HG02884 (cell line): Measurements from ENCODE around the gene CADM2.
"Not testable (repeated sequence)": the region's sequence is repeated elsewhere in the genome, so short reads cannot be mapped to it uniquely, and the experiment has no call there.

Experiments
- ATAC-seq: cut with Tn5 transposase; IDR thresholded peaks from one replicate; pipeline ENCODE4 v1.9.1; 2021; ENCODE audit warnings: mild to moderate bottlenecking, moderate library complexity; ENCODE audit not compliant: unreplicated experiment

Gene CADM2

DNA sequence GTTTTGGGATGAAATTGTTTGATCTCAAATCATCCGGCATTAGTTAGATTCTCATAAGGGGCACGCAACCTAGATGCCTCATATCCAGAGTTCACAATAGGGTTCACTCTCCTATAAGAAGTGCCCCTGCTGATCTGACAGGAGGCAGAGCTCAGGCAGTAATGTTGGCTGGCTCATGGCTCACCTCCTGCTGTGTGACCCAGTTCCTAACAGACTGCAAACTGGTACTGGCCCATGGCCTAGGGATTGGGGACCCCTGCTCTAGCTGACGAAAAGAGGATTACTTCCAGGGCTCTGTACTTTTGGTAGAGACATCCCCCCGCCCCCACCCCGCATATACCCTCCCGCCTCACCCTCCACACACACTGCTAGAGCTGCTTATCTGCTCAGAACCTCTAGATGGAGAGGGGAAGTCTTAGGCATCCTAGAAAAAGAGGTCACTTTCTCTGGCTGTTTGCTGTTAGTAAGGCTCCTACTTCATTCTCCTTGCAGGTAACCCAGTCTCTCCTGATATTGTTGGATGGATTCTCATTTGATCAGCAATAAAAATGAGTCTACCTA lies 923.1 kb downstream of the CADM2 start:
- no peak for ATAC-seq

DNA sequence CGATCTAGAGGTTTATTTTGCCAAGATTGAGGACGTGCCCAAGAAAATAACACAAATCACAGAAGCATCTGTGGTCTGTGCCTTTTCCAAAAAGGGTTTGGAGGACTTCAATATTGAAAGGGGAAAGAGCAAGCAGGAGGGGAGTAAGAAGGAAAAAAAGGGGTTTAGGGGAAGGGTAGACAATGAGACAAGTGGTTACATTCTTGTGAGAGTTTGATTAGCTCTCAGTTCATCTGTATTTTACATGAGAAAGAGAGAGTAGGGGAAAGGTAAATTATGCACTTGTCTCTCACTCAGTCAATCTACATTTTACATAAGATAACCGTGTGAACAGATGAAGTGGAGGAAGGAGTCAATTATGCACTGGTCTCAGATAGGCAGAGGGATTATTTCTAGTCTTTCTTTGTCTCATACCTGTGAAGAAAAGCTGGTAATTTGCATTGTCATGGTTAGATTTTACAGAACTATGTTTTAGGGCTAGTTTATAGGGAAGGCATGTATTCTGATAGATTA lies 931.3 kb downstream of the CADM2 start:
- no peak for ATAC-seq

DNA sequence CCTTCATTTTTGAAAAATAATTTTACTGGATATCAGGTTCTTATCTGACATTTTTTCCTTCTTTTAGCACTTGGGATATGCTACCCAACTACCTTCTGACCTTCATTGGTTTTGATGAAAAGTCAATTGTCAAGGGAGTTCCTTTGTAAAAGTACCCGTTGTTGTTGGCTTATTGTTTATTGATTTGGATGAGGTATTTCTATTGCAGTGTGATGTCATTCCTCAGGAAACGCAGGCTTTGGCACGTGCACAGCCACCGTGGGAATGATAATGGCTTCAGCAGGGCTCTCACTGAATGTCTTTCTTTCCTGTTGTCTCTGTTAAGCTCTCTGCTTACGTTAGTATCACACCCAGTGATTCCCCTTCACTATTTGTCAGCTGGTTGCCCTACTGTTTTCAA lies 944.6 kb downstream of the CADM2 start:
- ATAC-seq: no peak

DNA sequence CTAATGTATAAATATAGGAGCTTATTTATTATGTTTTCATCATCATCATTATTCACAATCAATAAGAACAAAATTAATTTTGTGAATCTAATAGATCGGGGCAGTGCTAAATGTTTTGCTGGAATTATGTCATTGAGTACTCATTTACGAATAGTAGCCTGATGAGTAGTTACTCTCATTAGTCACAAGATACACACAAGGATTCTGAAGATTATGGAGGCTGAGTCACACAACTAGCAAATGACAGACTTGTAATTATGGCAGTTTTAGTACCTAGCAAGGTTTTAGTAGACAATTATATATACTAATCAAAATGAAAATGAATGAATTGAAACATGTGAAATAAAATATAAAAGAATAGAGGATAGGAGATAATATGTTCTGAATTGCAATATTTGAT lies 954.2 kb downstream of the CADM2 start:
- ATAC-seq: no peak

DNA sequence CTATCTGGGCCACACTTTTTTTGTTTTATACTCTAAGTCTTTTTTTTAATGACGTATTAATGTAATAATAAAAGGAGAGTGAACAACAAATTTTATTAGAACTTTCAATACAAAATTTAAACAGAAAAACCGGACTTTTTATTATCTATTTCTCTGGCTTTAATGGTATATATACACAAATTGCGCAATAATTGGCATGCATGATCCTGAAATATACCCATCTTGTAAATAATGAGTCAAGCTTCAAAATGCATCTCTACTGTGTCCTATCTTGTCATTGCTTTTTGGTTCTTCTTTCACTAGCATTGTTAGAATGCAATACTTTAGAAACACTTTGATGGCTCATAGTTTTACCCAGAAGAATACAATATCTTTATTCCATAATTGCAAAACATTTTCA lies 963.6 kb downstream of the CADM2 start:
- no peak for ATAC-seq

DNA sequence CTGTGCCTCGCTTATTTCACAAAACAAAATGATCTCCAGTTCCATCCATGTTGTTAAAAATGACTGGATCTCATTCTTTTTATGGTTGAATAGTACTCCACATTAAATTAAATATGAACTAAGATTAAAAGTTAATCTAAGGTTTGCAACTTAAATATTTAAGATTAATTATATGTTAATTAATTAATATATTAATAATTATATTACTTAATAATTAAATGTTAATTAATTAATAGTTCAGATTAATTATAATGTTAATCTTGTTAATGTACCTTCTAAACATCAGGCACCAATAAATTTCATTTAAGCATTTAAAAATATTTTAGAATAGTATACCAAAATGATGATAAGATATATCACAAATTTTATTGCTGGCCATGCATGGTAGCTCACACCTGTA lies 971.9 kb downstream of the CADM2 start:
- no peak for ATAC-seq

DNA sequence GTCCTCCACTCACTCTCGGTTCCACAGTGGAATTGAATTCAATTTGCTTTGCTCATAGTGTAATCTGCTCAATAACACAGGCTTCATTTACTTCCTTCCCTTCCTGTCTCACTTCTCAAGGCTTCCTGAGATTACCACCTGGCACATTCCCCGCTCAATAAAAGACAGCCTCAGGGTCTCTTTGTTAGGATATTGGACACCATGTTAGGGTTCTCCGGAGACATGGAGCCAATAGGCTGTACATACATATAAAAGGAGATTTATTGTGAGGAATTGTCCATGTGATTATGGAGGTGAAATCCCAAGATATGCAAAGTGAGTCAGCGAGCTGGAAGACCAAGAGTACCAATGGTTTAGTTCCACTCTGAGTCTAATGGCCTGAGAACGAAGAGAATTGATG lies 974.5 kb downstream of the CADM2 start:
- ATAC-seq: no peak

DNA sequence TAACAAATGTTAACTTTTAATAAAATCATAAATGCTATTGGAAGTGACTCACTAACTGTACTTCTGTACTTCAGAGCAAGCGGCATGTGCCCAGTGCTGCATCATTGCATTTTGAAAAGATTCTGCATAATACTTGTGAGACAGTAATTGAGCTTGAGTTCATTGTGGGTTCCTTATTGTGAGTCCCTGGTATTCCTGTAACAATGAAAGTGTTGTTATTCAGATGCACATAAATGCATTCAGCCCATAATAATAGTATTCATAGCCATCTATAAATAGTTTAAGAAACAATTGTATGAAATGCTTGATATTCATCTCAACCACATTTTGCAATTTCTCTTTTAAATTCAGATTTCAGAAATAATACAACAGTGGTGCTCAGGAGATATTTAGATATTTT lies 976.4 kb downstream of the CADM2 start:
- no peak for ATAC-seq

DNA sequence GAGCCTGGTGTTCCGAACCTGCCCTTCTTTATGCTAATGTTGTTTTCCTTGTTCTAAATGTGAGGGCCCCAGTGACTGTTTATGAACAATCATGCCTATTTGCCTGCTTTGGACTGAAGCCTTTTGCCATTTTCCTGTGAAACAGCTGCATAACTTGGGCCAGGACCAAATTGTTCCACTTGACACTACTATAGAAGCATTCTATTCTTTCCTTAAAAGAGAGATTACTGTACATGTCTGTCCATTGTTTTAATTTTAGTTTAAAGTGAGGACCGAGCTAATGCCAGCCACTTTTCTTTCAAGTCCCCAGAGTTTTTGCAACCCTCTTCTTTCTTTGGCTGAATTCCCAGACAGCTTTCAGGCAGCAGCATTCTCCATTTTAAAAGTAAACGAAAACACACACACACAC lies 980.3 kb downstream of the CADM2 start:
- ATAC-seq: no peak

DNA sequence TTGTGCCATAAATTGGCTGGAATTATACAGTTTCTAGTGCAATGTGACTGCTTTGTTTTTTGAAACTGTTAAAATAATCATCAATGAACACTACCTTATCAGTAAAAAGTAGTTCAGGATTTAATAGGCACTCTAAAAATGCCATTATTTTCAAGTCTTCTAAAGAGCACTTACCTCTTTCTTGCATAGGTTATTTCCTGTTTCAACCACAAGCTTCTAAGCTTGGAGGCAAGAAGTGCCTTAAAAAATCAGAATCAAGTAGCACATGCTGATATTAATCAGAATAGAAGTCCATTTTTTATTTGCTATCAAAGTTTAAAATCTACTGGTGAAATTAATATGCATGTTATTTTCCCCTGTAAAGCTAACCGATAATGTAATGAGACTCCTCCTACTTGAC lies 991.6 kb downstream of the CADM2 start:
- ATAC-seq: no peak

DNA sequence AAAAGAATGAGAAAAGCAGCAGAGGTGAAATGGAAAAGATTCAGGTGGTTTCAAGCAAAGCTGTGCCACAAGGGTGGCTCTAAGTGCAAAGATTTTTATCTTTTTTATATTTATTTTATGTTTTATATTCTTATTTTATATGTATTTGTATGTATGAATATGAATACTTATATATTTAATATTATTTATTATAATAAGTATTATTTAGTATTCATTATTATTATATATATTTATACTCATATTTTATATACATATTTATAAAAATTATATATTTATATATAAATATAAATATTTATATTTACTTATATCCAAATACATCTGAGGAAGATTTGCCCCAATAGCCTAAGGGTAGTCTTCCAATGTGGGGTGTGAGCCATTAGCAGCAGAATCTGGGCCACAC lies 1002.0 kb downstream of the CADM2 start:
- ATAC-seq: no peak

DNA sequence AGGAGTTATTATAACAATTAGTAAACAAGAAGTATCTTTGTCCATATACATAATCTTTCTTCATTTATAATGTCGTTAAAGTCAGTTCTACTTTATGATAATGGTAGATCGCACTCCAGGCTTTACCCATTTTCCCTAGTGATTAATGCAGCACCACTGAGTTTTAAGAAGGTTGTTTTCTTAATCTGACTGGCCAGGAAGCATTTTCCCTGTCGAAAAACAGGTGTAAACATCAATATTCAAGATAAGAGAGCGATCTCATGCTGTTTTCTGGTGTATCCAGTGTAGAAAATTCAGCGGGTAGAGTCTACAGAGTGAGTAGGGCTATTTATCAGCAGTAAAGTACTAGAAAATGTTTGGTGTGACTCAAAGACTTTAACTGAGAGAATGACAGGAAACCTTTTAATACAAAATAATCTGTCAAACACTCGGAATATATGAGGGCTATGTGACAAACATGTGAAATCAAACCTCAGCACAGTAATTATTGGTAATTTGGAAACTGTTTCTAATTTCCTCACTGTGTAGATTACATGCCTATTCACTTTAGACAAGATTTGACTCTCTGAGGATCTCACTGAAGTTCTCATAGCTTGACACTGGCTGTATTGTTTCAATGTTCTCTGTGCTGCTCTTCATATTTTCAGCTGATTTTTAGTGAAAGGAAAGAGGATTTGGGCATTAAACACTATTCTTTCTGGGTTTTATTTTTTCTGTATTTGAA lies 1019.0 kb downstream of the CADM2 start:
- ATAC-seq: no peak

DNA sequence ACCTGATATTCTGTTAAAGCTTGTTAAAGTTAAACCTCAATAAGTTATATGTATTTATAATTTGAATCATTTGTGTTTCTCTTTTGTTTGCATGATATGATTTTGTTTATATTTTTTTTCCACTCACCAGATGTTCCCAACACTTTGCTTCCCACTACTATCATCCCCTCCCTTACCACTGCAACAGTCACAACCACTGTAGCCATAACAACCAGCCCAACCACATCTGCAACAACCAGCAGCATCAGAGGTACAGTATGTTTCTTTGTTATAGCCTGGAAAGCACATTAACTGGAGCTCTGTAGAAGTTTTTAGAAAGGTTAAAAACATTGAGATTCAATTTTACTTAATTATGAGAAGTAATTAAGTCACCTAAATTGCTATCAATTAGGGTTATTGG lies 1020.2 kb downstream of the CADM2 start:
- no peak for ATAC-seq

DNA sequence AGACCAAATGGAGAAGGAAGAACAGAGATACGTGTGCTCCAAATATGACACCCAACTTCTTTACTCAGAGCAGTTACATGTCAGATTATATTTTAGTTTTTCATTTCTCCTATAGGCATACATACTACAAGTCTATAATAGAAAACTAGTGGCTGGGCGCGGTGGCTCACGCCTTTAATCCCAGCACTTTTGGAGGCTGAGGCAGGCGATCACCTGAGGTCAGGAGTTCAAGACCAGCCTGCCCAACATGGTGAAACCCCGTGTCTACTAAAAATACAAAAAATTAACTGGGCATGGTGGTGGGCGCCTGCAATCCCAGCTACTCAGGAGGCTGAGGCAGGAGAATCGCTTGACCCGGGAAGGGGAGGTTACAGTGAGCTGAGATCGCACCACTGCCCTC lies 1030.8 kb downstream of the CADM2 start:
- not testable (repeated sequence) for ATAC-seq

DNA sequence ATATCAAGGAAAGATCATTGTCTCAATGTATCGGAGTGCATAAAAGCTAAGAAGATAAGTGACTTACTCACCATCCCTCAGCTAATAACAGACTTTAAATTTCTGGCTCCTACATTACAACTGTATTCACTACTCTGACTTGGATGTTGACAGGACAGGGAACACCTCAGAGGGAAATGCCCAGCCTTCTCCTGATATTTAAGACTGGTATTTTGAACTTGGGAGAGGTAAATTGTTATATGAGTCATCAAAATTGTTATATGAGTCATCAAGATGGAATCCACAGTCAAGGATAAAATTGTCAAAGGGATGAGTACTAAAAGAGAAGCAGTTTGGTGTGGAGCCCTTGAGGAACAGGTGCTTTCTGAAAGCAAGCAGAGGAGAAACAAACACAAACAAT lies 1070.8 kb downstream of the CADM2 start:
- no peak for ATAC-seq

DNA sequence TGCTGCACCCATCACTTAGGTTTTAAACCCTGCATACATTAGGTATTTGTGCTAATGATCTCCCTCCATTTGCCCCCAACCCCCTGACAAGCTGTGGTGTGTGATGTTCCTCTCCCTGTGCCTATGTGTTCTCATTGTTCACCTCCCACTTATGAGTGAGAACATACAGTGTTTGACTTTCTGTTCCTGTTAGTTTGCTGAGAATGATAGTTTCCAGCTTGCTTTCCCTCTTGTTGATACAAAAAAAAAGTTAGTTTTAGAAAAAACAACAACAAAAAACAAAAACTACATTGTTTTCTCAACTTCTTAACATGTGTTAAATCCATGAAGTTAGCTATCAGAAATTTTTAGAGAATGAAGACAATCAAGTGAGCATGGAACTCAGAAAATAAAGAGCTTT lies 1079.1 kb downstream of the CADM2 start:
- no peak for ATAC-seq

DNA sequence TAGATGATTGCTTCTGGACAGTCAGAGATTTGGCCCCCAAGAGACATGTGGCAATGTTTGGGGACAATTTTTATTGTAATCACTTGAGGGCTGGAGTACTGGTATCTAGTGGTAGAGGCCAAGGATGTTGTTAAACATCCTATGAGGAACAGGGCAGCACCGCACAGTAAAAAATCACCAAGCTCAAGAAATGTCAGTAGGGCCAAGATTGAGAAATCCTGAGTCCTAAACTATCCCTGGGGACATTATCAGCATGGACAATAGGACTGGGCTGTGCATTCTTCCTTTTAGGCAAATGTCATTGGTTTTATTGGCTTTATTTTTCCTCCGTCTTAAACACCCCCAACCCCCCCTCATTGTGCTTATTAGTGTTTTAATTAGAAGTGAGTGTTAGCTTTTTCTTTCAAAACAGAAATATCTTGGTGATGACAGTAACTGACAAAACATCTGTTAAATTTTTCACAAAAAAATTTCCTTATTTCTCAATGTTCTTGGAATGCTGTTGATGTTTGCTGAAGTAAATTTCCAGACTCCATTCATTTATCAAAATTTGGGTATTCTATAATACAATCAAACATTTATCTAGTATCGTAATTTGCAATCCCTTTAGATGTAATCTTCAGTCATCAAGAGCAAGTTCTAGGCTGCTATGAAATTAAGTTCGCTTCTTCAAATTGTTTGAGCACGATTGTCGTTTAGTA lies 1087.8 kb downstream of the CADM2 start:
- ATAC-seq: no peak

DNA sequence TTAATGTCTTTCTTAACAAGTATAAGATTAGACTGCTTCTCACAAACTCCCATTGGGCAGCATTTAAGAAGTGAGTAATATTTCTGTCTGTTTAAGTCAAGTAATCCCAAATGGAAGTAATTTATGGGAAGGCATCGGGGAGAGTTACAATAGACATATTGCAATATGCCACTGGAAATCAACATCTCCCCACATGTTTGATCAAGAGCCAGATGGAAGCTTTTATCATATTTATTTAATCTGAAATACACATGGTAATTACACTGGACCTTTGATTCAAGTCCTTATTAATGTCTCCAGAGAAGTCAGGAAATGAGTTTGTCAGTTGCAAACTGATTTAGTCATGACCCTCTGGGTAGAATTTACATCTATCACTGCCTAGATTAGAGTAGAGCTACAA lies 1088.4 kb downstream of the CADM2 start:
- no peak for ATAC-seq

DNA sequence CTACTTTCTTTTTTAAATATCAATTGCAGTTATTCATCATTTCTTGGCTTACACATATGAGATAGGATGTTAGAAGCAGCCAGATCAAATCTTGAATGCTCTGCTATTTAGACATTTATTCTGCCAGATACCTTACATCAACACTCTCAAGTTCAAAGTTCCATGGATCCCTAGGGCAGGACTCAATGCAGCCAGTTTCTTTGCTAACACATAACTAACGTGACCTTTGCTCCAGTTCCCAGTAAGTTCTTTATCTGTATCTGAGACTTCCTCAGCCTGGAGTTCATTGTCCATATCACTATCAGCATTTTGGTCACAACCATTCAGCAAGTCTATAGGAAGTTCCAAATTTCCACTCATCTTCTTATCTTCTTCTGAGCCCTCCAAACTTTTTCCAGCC lies 1092.3 kb downstream of the CADM2 start:
- no peak for ATAC-seq

DNA sequence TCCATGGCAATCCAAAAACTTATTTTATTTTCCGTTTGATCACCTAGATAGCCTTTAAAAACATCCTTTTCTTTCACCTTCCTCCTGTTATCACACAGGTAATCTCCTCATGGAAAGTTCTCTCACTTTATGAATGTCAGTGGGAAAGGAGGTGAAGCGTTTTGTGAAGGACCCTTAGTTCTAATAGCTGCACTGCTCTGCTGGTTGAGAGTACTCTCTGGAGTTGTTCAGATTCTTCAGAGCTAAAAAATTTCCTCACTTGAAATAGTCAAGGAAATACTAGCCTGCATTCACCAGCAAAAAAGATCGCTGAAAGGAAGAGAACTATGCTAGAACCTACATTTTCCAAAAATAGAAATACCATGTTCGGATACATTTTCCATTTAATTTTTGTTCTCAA lies 1097.2 kb downstream of the CADM2 start:
- ATAC-seq: no peak

DNA sequence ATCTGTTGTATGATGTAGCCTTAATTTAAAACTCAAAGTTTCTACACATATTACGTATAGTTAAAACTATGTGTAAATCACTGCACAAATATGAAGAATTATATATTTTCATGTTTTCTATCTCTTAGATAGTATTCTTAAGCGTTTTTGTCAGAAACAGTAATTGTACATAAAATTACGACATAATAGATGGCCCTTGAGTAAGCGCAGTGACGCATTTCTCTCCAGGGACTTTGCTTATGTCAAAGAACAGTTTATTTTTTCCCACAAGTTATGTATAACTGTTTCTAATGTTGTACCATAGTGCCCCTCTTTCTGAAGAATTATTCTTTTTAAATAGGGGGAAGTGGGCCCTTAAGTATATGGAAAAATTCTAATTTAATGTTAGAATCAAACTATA lies 1098.2 kb downstream of the CADM2 start:
- ATAC-seq: no peak

DNA sequence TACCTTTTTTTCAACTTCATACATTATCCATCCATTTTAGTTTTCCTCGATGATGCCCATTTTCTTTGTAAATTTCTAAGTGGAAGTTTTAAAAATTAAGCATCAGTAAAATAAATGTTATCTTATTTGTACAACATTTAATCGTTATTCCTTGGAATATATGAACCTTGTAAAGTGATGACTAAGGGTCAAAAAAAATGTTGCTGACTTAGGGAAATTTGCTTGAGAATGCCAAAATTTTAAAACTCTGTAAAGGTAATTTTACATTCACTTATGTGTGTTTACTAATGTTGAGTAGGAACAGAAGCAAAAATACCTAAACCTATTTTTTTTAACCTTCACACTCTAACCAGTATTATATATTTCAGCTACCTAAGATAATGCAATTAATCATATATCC lies 1115.0 kb downstream of the CADM2 start:
- ATAC-seq: no peak
